Heart right ventricle (tissue), 16 donors: ENCODE results near the gene TMEM147. TPM values are rescaled to one million over a fixed set of nuclear protein-coding genes. Genes with fewer than 3 reads are reported as not detected.
A peak's percentile ranks its signal among the peaks of the same experiment; 100 is the strongest.

Experiments used
- ATAC-seq, 8 donors: fragments of 200-7000 bp; cut with Tn5 transposase; one replicate each; pipeline ENCODE4 v1.9.1; 2020; ENCODE audit warnings: mild to moderate bottlenecking in 8 of 8, moderate library complexity in 8 of 8, moderate number of reproducible peaks in 1 of 8
- DNase-seq, 2 donors: peaks; one replicate each; pipeline ENCODE4 v3.0.0-alpha.2; 2020
- H3K27ac ChIP-seq, 10 donors: fragments of 200-600 bp; sonication (generic) in 2 of 10; one replicate each; pipeline versions ENCODE4 v1.5.0 to v1.8.0; 2020 to 2022; ENCODE audit warnings: mild to moderate bottlenecking in 3 of 10
- H3K27me3 ChIP-seq, 7 donors: fragments of 200-600 bp; one replicate each; pipeline ENCODE4 v1.8.0; 2021 to 2022; ENCODE audit warnings: mild to moderate bottlenecking in 2 of 7
- H3K36me3 ChIP-seq, 9 donors: fragments of 200-600 bp; sonication (generic) in 1 of 9; one replicate each; pipeline versions ENCODE4 v1.5.0 to v1.8.0; 2020 to 2022; ENCODE audit warnings: mild to moderate bottlenecking in 2 of 9
- H3K4me1 ChIP-seq, 9 donors: fragments of 200-600 bp; sonication (generic) in 1 of 9; one replicate each; pipeline versions ENCODE4 v1.5.0 to v1.8.0; 2020 to 2022; ENCODE audit warnings: mild to moderate bottlenecking in 4 of 9
- H3K4me3 ChIP-seq, 10 donors: fragments of 200-600 bp; sonication (generic) in 2 of 10; one replicate each; pipeline versions ENCODE4 v1.5.0 to v1.8.0; 2020 to 2022; ENCODE audit warnings: mild to moderate bottlenecking in 7 of 10, moderate library complexity in 2 of 10
- H3K9me3 ChIP-seq, 11 donors: fragments of 200-600 bp in 10 of 11; sonication (generic) in 2 of 11; one replicate each; pipeline versions ENCODE4 v1.5.0 to v1.8.0; 2013 to 2022; ENCODE audit warnings: mild to moderate bottlenecking in 2 of 11, control low read depth in 1 of 11, moderate library complexity in 1 of 11
- CTCF ChIP-seq, 9 donors: fragments of 200-600 bp; sonication (generic) in 2 of 9; IDR thresholded peaks; one replicate each; pipeline versions ENCODE4 v1.5.0 to v1.8.0; 2021 to 2022; ENCODE audit warnings: antibody characterized with exemption in 9 of 9, mild to moderate bottlenecking in 5 of 9, moderate library complexity in 1 of 9
- WGBS, 2 donors: extraction: QIAGEN DNeasy Blood & Tissue Kit; methylation state at CpG; one replicate each; pipeline ENCODE4 v1.1.7; 2013; ENCODE audit warnings: inconsistent platforms in 1 of 2; 5-methylcytosine and 5-hydroxymethylcytosine counted together
- intact Hi-C, 10 donors: fragments of 100-400 bp; cut with DNase I; formaldehyde crosslinking; loops; one replicate each; pipeline versions ENCODE4 v1.11.1 to v1.14.2; 2022
- polyA plus RNA-seq, 2 donors: library from polyadenylated mRNA; stranded (reverse); fragments of 200-250 nt; gene quantifications; one replicate each; pipeline ENCODE4 v1.2.3, GENCODE V29; 2013
- total RNA-seq, 10 donors: library from RNA; stranded (reverse); fragmentation: NEBNext Ultra II Directional in 3 of 10; extraction: Animal tissue kit (Norgen Biotek cat#: 25700) in 3 of 10; gene quantifications; one replicate each; pipeline versions ENCODE4 v1.2.1 to v1.2.4, GENCODE V29; 2021 to 2023
- donor health status: Arrhythmogenic right ventricular cardiomyopathy.
- donor health status: ischemic (EF 13 %, LVEDD 7.1; RV severe dilation, severe dysfunction).
- donor health status: healthy with polysubstance abuse.
- donor health status: DM: no; HTN: yes; CAD: no.
- donor health status: DM: no; HTN: no; CAD: no.
- donor health status: ischemic (EF 25% LVEDD 6.9; RV normal size, moderate dysfunction).
- donor health status: ischemic (EF 25% LVEDD 5.7; RV mildly dilated, moderate dysfunction).
- donor health status: healthy.
- donor health status: DM: yes; HTN: yes; CAD: no.
- donor health status: Ischemic cardiomyopathy.
- donor health status: ischemic (EF 35%, LVEDD 5.7; RV mildly dilated, moderate dysfunction).
- donor health status: nonischemic (EF 11% LVEDD 7.7; RV severe dilation, severe dysfunction).
- donor health status: DM: yes; HTN: yes; CAD: no.
- donor health status: PGD.
- donor health status: ischemic (EF 29% LVEDD 5.4; RV normal size, mild dysfunction).
- donor health status: nonischemic (EF 23%, LVEDD 6.1; RV moderate dilation, normal function).

TMEM147 gene
- total and polyA plus RNA-seq, 12 donors = 62.8 to 229 (median 80.4) TPM

- no peak for ATAC-seq
- intact Hi-C loops = no loop called here
- peaks cover 0 to 90% (median 75%) of the 10 kb centered on the region in 7 donors for H3K27me3 ChIP-seq
Measured at GRCh38 chr19:35531291-35531690, 14.1 kb upstream of the TMEM147 start.

GRCh38 chr19:35533201-35533821 is 12.1 kb upstream of the TMEM147 start, which contains the start of gene GAPDHS:
Gene GAPDHS, plus strand, starts transcription at chr19:35533456. Its CDS starts 72 bp downstream, at chr19:35533528.
- DNase-seq (no peak), ATAC-seq (peak in 1 of 8 donors; percentile 32)
- intact Hi-C loops = no loop called here
- H3K4me3 ChIP-seq = peak within 1 kb of the TSS in 1 of 10 donors; percentile 9
- TF ChIP-seq CTCF (IDR thresholded peaks at IDR 0.05) = no peak
- WGBS, 2 donors = 29 to 34% methylated on average over 39 of the region's 39 CpGs
- peak within 1 kb of the TSS in 1 of 10 donors; percentile 60 for H3K27ac ChIP-seq
- no peaks in the 10 kb centered on the region for H3K36me3 ChIP-seq
- peaks cover 0 to 70% (median 64%) of the 10 kb centered on the region in 7 donors for H3K27me3 ChIP-seq
- H3K9me3 ChIP-seq = no peaks in the 10 kb centered on the region
- H3K4me1 ChIP-seq = peaks cover 0 to 23% (median 6%) of the 10 kb centered on the region in 9 donors

More at GRCh38 chr19:35531291-35531690, 14.1 kb upstream of the TMEM147 start:
- no peak for TF ChIP-seq CTCF (IDR thresholded peaks at IDR 0.05)
- DNase-seq = no peak
- no peaks in the 10 kb centered on the region for H3K36me3 ChIP-seq
- 50 to 62% methylated on average over 6 of the region's 6 CpGs for WGBS, 2 donors
- H3K4me3 ChIP-seq = no peak overlapping the region
- H3K4me1 ChIP-seq = peaks cover 0 to 23% (median 6%) of the 10 kb centered on the region in 9 donors
- H3K27ac ChIP-seq = no peak overlapping the region
- no peaks in the 10 kb centered on the region for H3K9me3 ChIP-seq

GRCh38 chr19:35533822-35534392 is 11.5 kb upstream of the TMEM147 start:
- no peak for TF ChIP-seq CTCF (IDR thresholded peaks at IDR 0.05)

GRCh38 chr19:35534803-35535480 is 10.5 kb upstream of the TMEM147 start:
- Histone ChIP-seq H3K27ac (no peak overlapping the region), H3K4me3 (no peak overlapping the region), H3K36me3 (no peaks in the 10 kb centered on the region), H3K4me1 (peaks cover 0 to 23% (median 6%) of the 10 kb centered on the region in 9 donors), H3K9me3 (no peaks in the 10 kb centered on the region), H3K27me3 (peaks cover 0 to 54% (median 48%) of the 10 kb centered on the region in 7 donors)
- intact Hi-C loops = no loop called here
- ATAC-seq (no peak), DNase-seq (no peak)
- WGBS, 2 donors = 71 to 75% methylated on average over 10 of the region's 10 CpGs
- no peak for TF ChIP-seq CTCF (IDR thresholded peaks at IDR 0.05)

More at GRCh38 chr19:35533822-35534392, 11.5 kb upstream of the TMEM147 start:
- Histone ChIP-seq H3K4me1 (peaks cover 0 to 23% (median 6%) of the 10 kb centered on the region in 9 donors), H3K4me3 (peak overlapping the region in 1 of 10 donors; percentile 9), H3K9me3 (no peaks in the 10 kb centered on the region), H3K36me3 (no peaks in the 10 kb centered on the region), H3K27ac (no peak overlapping the region), H3K27me3 (peaks cover 0 to 64% (median 58%) of the 10 kb centered on the region in 7 donors)
- intact Hi-C loops = no loop called here
- DNase-seq (peak in 1 of 2 donors; percentile 35), ATAC-seq (peak in 6 of 8 donors; percentile 14 to 67 (median 60))
- WGBS, 2 donors = 3 to 4% methylated on average over 30 of the region's 30 CpGs
